ENCODE measurements around the gene KHDC4. TPM values are rescaled to one million over a fixed set of nuclear protein-coding genes. Genes with fewer than 3 reads are reported as not detected.

The KHDC4 gene
- total and polyA plus RNA-seq, 2 of the 4 experiments (the other 2 are of a cell fraction), result 28.0 to 29.9 TPM

GRCh38 chr1:155982106-155982505 lies 47.9 kb upstream of the KHDC4 start:
- no TSS peak for BruUV-seq (replicated peaks)
- peak overlapping the region; percentile 81; the same call in 2 of the 3 replicates for H2BK15ac ChIP-seq (ENCODE audit: low read depth, low read length)
- peak overlapping the region; percentile 96 for H2AK9ac ChIP-seq (replicated peaks; ENCODE audit: low read depth, low read length, poor library complexity)
- peak overlapping the region; percentile 84 for H3K18ac ChIP-seq (ENCODE audit: low read depth, low read length)
- peak overlapping the region; percentile 99 for H3K27ac ChIP-seq (ENCODE audit: insufficient read depth, low read length)
- peak overlapping the region; percentile 61 for H3K4me2 ChIP-seq (ENCODE audit: low read depth, low read length)
- H3K27me3 ChIP-seq (ENCODE audit: control insufficient read depth, insufficient read depth, low read length), result no peaks in the 10 kb centered on the region
- peak overlapping the region; percentile 73 for H2AK5ac ChIP-seq (ENCODE audit: low read depth, low read length)
- no peak for DNase-seq
- H4K20me1 ChIP-seq (ENCODE audit: insufficient read depth, low read length), result peaks cover 6% of the 10 kb centered on the region
- ChIA-PET POLR2A (ENCODE audit: unreplicated experiment) (interaction anchor here (1.0 kb wide), 1 partner anchor 11 kb away, joined by 3 read pairs; no protein-coding TSS in a partner anchor), CTCF (interaction anchor here (0.6 to 0.7 kb wide), 2 partner anchors 17 to 80 kb away, joined by 3 to 5 read pairs; no protein-coding TSS in a partner anchor)
- no peak for ATAC-seq (ENCODE audit: low read depth)
- H3K4me1 ChIP-seq (ENCODE audit: control insufficient read depth, insufficient read depth, low read length), result peaks cover 41% of the 10 kb centered on the region
- peaks cover 26% of the 10 kb centered on the region for H3K9me1 ChIP-seq (ENCODE audit: insufficient read depth, low read length)
- peak overlapping the region; percentile 0; the same call in 1 of the 2 replicates for H3K4me3 ChIP-seq (ENCODE audit: insufficient read depth, low read depth, low read length)
- H4K5ac ChIP-seq (ENCODE audit: low read depth, low read length), result peak overlapping the region; percentile 41
- no peaks in the 10 kb centered on the region for H3K36me3 ChIP-seq (ENCODE audit: control insufficient read depth, insufficient read depth, low read length)
- no peak overlapping the region for H2AFZ ChIP-seq (replicated peaks; ENCODE audit: low read length, poor library complexity)
- H3K9me3 ChIP-seq (ENCODE audit: control insufficient read depth, insufficient read depth, low read length), result no peaks in the 10 kb centered on the region
- H4K8ac ChIP-seq (ENCODE audit: low read depth in 2 of 2, low read length in 2 of 2), result peak overlapping the region; percentile 76 to 80; a peak in 3 of 4 replicates
- peak overlapping the region; percentile 92 for H3K4ac ChIP-seq (ENCODE audit: low read depth, low read length)
- in situ Hi-C loops (cut with MboI; ENCODE audit: low sequenced_read_pairs) (no loop called here), intact Hi-C loops (cut with micrococcal nuclease) (no loop called here), dilution Hi-C loops (cut with HindIII; ENCODE audit: low sequenced_read_pairs, unreplicated experiment) (no loop called here)
- peak overlapping the region; percentile 76 for H2BK20ac ChIP-seq (ENCODE audit: low read depth, low read length)
- H3K9ac ChIP-seq (ENCODE audit: low read depth, low read length), result peak overlapping the region; percentile 77
- H3K23ac ChIP-seq (ENCODE audit: low read depth, low read length), result peak overlapping the region; percentile 95; the same call in 1 of the 2 replicates
- no CpG with 5 or more reads among the region's 7 CpGs for WGBS, 2 experiments (ENCODE audit: extremely low coverage in 2 of 2, insufficient read length in 1 of 2)
- TF ChIP-seq ELK1 (IDR thresholded peaks at IDR 0.05; ENCODE audit: borderline replicate concordance, low read depth, low read length) (no peak), MXI1 (IDR thresholded peaks at IDR 0.05; ENCODE audit: borderline replicate concordance, low read depth, low read length) (no peak), CEBPB (IDR thresholded peaks at IDR 0.05; ENCODE audit: low read depth, low read length) (no peak), FOS (IDR thresholded peaks at IDR 0.05; ENCODE audit: low read depth, low read length) (no peak), RCOR1 (IDR thresholded peaks at IDR 0.05; ENCODE audit: insufficient replicate concordance, low read length) (no peak), MAZ (IDR thresholded peaks at IDR 0.05; ENCODE audit: borderline replicate concordance, low read depth, low read length) (no peak), SMC3 (IDR thresholded peaks at IDR 0.05; ENCODE audit: low read depth, low read length) (no peak), CHD1 (IDR thresholded peaks at IDR 0.05; ENCODE audit: low read depth, low read length) (no peak), CTCF (conservative IDR thresholded peaks at IDR 0.05; ENCODE audit: low read depth, low read length) (no peak), RAD21 (IDR thresholded peaks at IDR 0.05; ENCODE audit: low read length) (no peak), USF2 (IDR thresholded peaks at IDR 0.05; ENCODE audit: low read depth, low read length) (no peak), MAFK (IDR thresholded peaks at IDR 0.05; ENCODE audit: low read depth, low read length) (no peak), NFE2L2 (IDR thresholded peaks at IDR 0.05; ENCODE audit: low read depth, low read length) (no peak)
- H2BK5ac ChIP-seq (ENCODE audit: low read depth, low read length, poor library complexity, severe bottlenecking), result peak overlapping the region; percentile 93
- H2BK120ac ChIP-seq (ENCODE audit: low read depth, low read length), result peak overlapping the region; percentile 98
- peaks cover 10 to 56% of the 10 kb centered on the region in 2 experiments; a peak in 3 of 4 replicates for H3K79me1 ChIP-seq (ENCODE audit: low read depth in 1 of 2, low read length in 2 of 2)
- H4K91ac ChIP-seq (ENCODE audit: insufficient read depth, low read depth, low read length), result peak overlapping the region; percentile 91
- peak overlapping the region; percentile 81; the same call in 1 of the 2 replicates for H3K56ac ChIP-seq (ENCODE audit: extremely low read depth, insufficient read depth, low read length)
- peak overlapping the region; percentile 75 for H3K14ac ChIP-seq (replicated peaks; ENCODE audit: low read depth, low read length)

Measured in IMR-90 (cell line).